Fibroblast of the aortic adventitia (primary cell): ENCODE data around the gene DOCK9. TPM values are rescaled to one million over a fixed set of nuclear protein-coding genes. Genes with fewer than 3 reads are reported as not detected.

Source experiments
- DNase-seq: peaks from one replicate; pipeline ENCODE4 v3.0.0-alpha.2; 2010; ENCODE audit warnings: low read depth
- H3K4me3 ChIP-seq: 2 replicates; pipeline ENCODE4 v1.5.1; 2011; ENCODE audit warnings: low read depth, mild to moderate bottlenecking, control low read depth, low read length, moderate library complexity
- CTCF ChIP-seq: IDR thresholded peaks from 2 replicates; pipeline ENCODE4 v1.5.1; 2011; ENCODE audit warnings: mild to moderate bottlenecking, low read length, control low read depth, inconsistent platforms; ENCODE audit not compliant: insufficient read depth
- total RNA-seq: library from RNA; depleted of rRNA; stranded (reverse); fragments of >200 nt; gene quantifications from 2 replicates; pipeline ENCODE4 v1.2.3, GENCODE V29; 2012; ENCODE audit warnings: low replicate concordance

The DOCK9 gene
- total RNA-seq, 1 donor: 28.1 TPM

GRCh38 chr13:98846986-98847385, 130.9 kb downstream of the DOCK9 start:
- DNase-seq: no peak

GRCh38 chr13:98846521-98846920, 131.3 kb downstream of the DOCK9 start:
- no peak for TF ChIP-seq CTCF
- no peak for DNase-seq
- no peak overlapping the region for H3K4me3 ChIP-seq

More at GRCh38 chr13:98846986-98847385, 130.9 kb downstream of the DOCK9 start:
- no peak for TF ChIP-seq CTCF
- H3K4me3 ChIP-seq: no peak overlapping the region

GRCh38 chr13:98845742-98846141, 132.1 kb downstream of the DOCK9 start:
- DNase-seq: no peak
- H3K4me3 ChIP-seq: no peak overlapping the region
- TF ChIP-seq CTCF: no peak

- H3K4me3 ChIP-seq: no peak overlapping the region
- no peak for DNase-seq
- TF ChIP-seq CTCF: no peak
Measured at GRCh38 chr13:98844021-98844420, 133.8 kb downstream of the DOCK9 start.

- H3K4me3 ChIP-seq: no peak overlapping the region
- peak; percentile 16 for DNase-seq
- no peak for TF ChIP-seq CTCF
Measured at GRCh38 chr13:98843482-98843877, 134.4 kb downstream of the DOCK9 start.

- no peak overlapping the region for H3K4me3 ChIP-seq
- TF ChIP-seq CTCF: peak; percentile 96
- peak; percentile 88 for DNase-seq
Measured at GRCh38 chr13:98842858-98843481, 134.9 kb downstream of the DOCK9 start.

GRCh38 chr13:98842070-98842469, 135.8 kb downstream of the DOCK9 start:
- H3K4me3 ChIP-seq: no peak overlapping the region
- TF ChIP-seq CTCF: no peak
- DNase-seq: no peak
